Measurements from ENCODE around the gene RGS9BP. TPM values are rescaled to one million over a fixed set of nuclear protein-coding genes. Genes with fewer than 3 reads are reported as not detected.
"Not testable (repeated sequence)": the region's sequence is repeated elsewhere in the genome, so short reads cannot be mapped to it uniquely, and the experiment has no call there.

RGS9BP gene
- total and polyA plus RNA-seq, 11 donors, result 0.83 to 11.2 (median 4.2) TPM

- H3K4me1 ChIP-seq, result peaks cover 0 to 61% (median 46%) of the 10 kb centered on the region in 12 donors
These were observed 19.9 kb downstream of the RGS9BP start for GRCh38 chr19:32695506-32695905.

GRCh38 chr19:32696771-32697170 is 21.1 kb downstream of the RGS9BP start:
- H3K4me3 ChIP-seq, H3K27ac ChIP-seq, H3K27me3 ChIP-seq, ATAC-seq: not testable (repeated sequence)
- peaks cover 0 to 33% (median 15%) of the 10 kb centered on the region in 9 donors for H3K36me3 ChIP-seq
- peak in 1 of 5 donors; percentile 37 for DNase-seq
- H3K9me3 ChIP-seq, result peaks cover 0 to 15% (median 4%) of the 10 kb centered on the region in 12 donors
- intact Hi-C loops (cut with DNase I), result loop anchor here in 2 of 10 donors (10.0 kb wide), 2 partner anchors 92 to 102 kb away; no protein-coding TSS in a partner anchor
- H3K4me1 ChIP-seq, result peaks cover 0 to 51% (median 39%) of the 10 kb centered on the region in 12 donors
- 67 to 83% (median 75%) methylated on average over 3 of the region's 3 CpGs for WGBS, 4 donors

More at GRCh38 chr19:32695506-32695905, 19.9 kb downstream of the RGS9BP start:
- H3K27me3 ChIP-seq, ATAC-seq, H3K4me3 ChIP-seq, DNase-seq, H3K27ac ChIP-seq: not testable (repeated sequence)
- intact Hi-C loops (cut with DNase I), result loop anchor here in 2 of 10 donors (10.0 kb wide), 2 partner anchors 91 to 101 kb away; no protein-coding TSS in a partner anchor
- Histone ChIP-seq H3K36me3 (peaks cover 0 to 30% (median 15%) of the 10 kb centered on the region in 9 donors), H3K9me3 (peaks cover 0 to 15% (median 4%) of the 10 kb centered on the region in 12 donors)
- WGBS, 4 donors, result 67 to 78% (median 74%) methylated on average over 6 of the region's 6 CpGs

- H3K4me3 ChIP-seq; H3K27ac ChIP-seq; intact Hi-C loops (cut with DNase I); H3K27me3 ChIP-seq; ATAC-seq; DNase-seq: not testable (repeated sequence)
- peaks cover 0 to 36% (median 19%) of the 10 kb centered on the region in 12 donors for H3K9me3 ChIP-seq
- peaks cover 0 to 23% (median 13%) of the 10 kb centered on the region in 12 donors for H3K4me1 ChIP-seq
- 86 to 98% (median 96%) methylated on average over 7 of the region's 7 CpGs for WGBS, 4 donors
- H3K36me3 ChIP-seq, result peaks cover 0 to 59% (median 20%) of the 10 kb centered on the region in 9 donors
These were observed 24.5 kb downstream of the RGS9BP start for GRCh38 chr19:32700129-32700528.

- H3K36me3 ChIP-seq, result peaks cover 0 to 64% (median 25%) of the 10 kb centered on the region in 9 donors
- peaks cover 0 to 36% (median 19%) of the 10 kb centered on the region in 12 donors for H3K9me3 ChIP-seq
- no peak for TF ChIP-seq POLR2A (IDR thresholded peaks at IDR 0.05)
- no peak for TF ChIP-seq CTCF (IDR thresholded peaks at IDR 0.05)
- no peak for DNase-seq
- H3K27ac ChIP-seq, result no peak overlapping the region
- no peak overlapping the region for H3K4me3 ChIP-seq
- intact Hi-C loops (cut with DNase I), result no loop called here
- H3K27me3 ChIP-seq, result no peaks in the 10 kb centered on the region
- H3K4me1 ChIP-seq, result peaks cover 0 to 4% (median 0%) of the 10 kb centered on the region in 12 donors
- WGBS, 4 donors, result 80 to 87% (median 83%) methylated on average over 5 of the region's 5 CpGs
- ATAC-seq, result no peak
These were observed 26.4 kb downstream of the RGS9BP start for GRCh38 chr19:32702010-32702409.

- peaks cover 0 to 33% (median 19%) of the 10 kb centered on the region in 12 donors for H3K9me3 ChIP-seq
- H3K36me3 ChIP-seq, result peaks cover 0 to 56% (median 17%) of the 10 kb centered on the region in 9 donors
- intact Hi-C loops (cut with DNase I); H3K27ac ChIP-seq; H3K27me3 ChIP-seq; H3K4me1 ChIP-seq; DNase-seq; ATAC-seq; H3K4me3 ChIP-seq: not testable (repeated sequence)
- 92 to 100% (median 95%) methylated on average over 2 of the region's 2 CpGs for WGBS, 4 donors
These were observed 28.4 kb downstream of the RGS9BP start for GRCh38 chr19:32704006-32704405.

- Histone ChIP-seq H3K36me3 (peaks cover 0 to 71% (median 47%) of the 10 kb centered on the region in 9 donors), H3K9me3 (peaks cover 0 to 16% (median 11%) of the 10 kb centered on the region in 12 donors)
- no peak for TF ChIP-seq CTCF (IDR thresholded peaks at IDR 0.05)
- no peak for TF ChIP-seq POLR2A (IDR thresholded peaks at IDR 0.05)
These were observed 32.8 kb downstream of the RGS9BP start for GRCh38 chr19:32708457-32708856.

More at GRCh38 chr19:32708457-32708856, 32.8 kb downstream of the RGS9BP start:
- DNase-seq (no peak), ATAC-seq (no peak)
- no peaks in the 10 kb centered on the region for H3K4me1 ChIP-seq
- intact Hi-C loops (cut with DNase I), result no loop called here
- H3K4me3 ChIP-seq, result no peak overlapping the region
- WGBS, 4 donors, result 78 to 87% (median 82%) methylated on average over 3 of the region's 3 CpGs
- H3K27ac ChIP-seq, result no peak overlapping the region
- no peaks in the 10 kb centered on the region for H3K27me3 ChIP-seq

Data from heart left ventricle (tissue), 16 donors.